Activated T-cell treated with anti-CD3 and anti-CD28 coated beads, Interleukin-2, amount 50 U/mL, for 72 hours (primary cell): ENCODE results near the gene ANKRD55. TPM values are rescaled to one million over a fixed set of nuclear protein-coding genes. Genes with fewer than 3 reads are reported as not detected.
"Not testable (repeated sequence)": the region's sequence is repeated elsewhere in the genome, so short reads cannot be mapped to it uniquely, and the experiment has no call there.

Source experiments
- ATAC-seq, 2 donors: fragments of 150-1000 bp; cut with Tn5 transposase; replicated peaks in 1 of 2; 2 replicates each; pipeline ENCODE4 v1.10.0; 2021; ENCODE audit warnings: moderate library complexity in 2 of 2, mild to moderate bottlenecking in 1 of 2
- DNase-seq, 2 donors: peaks; one replicate each; pipeline ENCODE4 v3.0.0; 2021 to 2022; ENCODE audit warnings: mixed read lengths in 1 of 2
- H3K27ac Mint-ChIP-seq: one replicate; pipeline ENCODE4 v1.8.0; 2022; ENCODE audit warnings: mild to moderate bottlenecking, moderate library complexity, mixed read lengths
- H3K27me3 Mint-ChIP-seq: one replicate; pipeline ENCODE4 v1.8.0; 2022; ENCODE audit warnings: low read depth, mixed read lengths
- H3K36me3 Mint-ChIP-seq, 2 donors: one replicate each; pipeline ENCODE4 v1.8.0; 2022; ENCODE audit warnings: mixed read lengths in 2 of 2, mild to moderate bottlenecking in 1 of 2; ENCODE audit not compliant: insufficient read depth in 2 of 2
- H3K4me1 Mint-ChIP-seq: one replicate; pipeline ENCODE4 v1.8.0; 2022; ENCODE audit warnings: low read depth, mixed read lengths
- H3K4me3 Mint-ChIP-seq, 2 donors: one replicate each; pipeline ENCODE4 v1.8.0; 2022; ENCODE audit warnings: mild to moderate bottlenecking in 2 of 2, mixed read lengths in 2 of 2, moderate library complexity in 2 of 2
- H3K9me3 Mint-ChIP-seq, 2 donors: one replicate each; pipeline ENCODE4 v1.8.0; 2022; ENCODE audit warnings: mixed read lengths in 2 of 2
- total RNA-seq, 2 donors: library from RNA; stranded (reverse); gene quantifications; one replicate each; pipeline ENCODE4 v1.2.3, GENCODE V29; 2022

Gene ANKRD55
- total RNA-seq, 2 donors from 2014 or later = 0.74 to 3.4 TPM

- H3K27ac Mint-ChIP-seq, H3K36me3 Mint-ChIP-seq, H3K4me1 Mint-ChIP-seq, DNase-seq, H3K4me3 Mint-ChIP-seq, H3K27me3 Mint-ChIP-seq, ATAC-seq: not testable (repeated sequence)
- peaks cover 13% of the 10 kb centered on the region in 2 donors for H3K9me3 Mint-ChIP-seq
Observed at GRCh38 chr5:56213886-56214535, 19.1 kb downstream of the ANKRD55 start.

DNA sequence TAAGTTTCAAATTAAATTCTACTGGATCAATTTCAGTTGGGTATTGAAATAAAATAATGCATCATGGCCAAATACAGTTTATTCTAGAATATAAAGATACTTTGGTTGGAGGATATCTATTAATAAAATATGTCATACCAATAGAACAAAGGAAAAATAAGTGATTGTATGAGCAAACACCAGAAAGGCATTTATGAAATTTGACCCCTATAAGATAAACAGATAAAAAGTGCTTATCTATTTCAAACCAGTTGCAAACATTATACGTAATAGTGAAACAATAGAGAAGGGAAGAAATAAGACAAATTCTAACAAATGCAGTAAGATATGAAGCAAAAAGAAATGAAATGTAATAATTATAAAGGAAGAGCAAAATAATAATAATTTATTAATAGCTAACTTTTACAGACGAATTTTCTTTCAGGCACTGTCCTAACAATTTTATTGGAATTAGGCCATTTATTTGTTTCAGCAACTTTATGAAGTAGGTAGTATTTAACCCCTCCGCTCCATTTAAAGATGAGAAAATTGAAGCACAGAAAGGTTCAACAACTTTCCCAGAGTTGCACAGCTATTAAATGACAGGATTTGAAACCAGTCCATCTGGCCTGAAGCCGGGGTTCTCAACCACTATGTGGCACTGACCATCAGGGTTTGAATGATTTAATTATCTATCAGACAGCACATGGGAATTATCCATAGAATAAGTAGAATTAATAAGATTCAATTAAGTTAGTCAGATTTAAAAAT is 20.8 kb downstream of the ANKRD55 start:
- H3K9me3 Mint-ChIP-seq = peaks cover 13% of the 10 kb centered on the region in 2 donors
- H3K27me3 Mint-ChIP-seq = no peaks in the 10 kb centered on the region
- ATAC-seq (no peak), DNase-seq (no peak)
- H3K27ac Mint-ChIP-seq = no peak overlapping the region
- H3K36me3 Mint-ChIP-seq = peaks cover 9% of the 10 kb centered on the region in 2 donors
- peaks cover 4% of the 10 kb centered on the region for H3K4me1 Mint-ChIP-seq
- no peak overlapping the region for H3K4me3 Mint-ChIP-seq

GRCh38 chr5:56211298-56211865 is 21.7 kb downstream of the ANKRD55 start:
- Mint-ChIP-seq H3K27me3 (no peaks in the 10 kb centered on the region), H3K36me3 (peaks cover 7 to 9% of the 10 kb centered on the region in 2 donors), H3K9me3 (peaks cover 9 to 11% of the 10 kb centered on the region in 2 donors), H3K27ac (no peak overlapping the region), H3K4me3 (no peak overlapping the region), H3K4me1 (peaks cover 4% of the 10 kb centered on the region)
- ATAC-seq = no peak
- DNase-seq = no peak

DNA sequence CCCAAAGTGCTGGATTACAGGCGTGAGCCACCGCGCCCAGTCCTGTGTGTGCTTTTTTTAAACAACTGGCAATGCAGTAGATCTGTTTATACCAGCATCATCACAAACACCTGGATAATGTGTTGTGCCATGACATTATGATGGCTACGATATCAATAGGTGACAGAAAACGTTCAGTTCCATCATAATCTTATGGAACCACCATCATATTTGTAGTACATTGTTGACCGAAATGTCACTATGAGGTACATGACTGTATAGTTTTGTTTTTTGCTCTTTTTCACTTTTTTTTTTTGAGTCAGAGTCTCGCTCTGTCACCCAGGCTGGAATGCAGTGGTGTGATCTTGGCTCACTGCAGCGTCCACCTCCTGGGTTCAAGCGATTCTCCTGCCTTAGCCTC is 24.4 kb downstream of the ANKRD55 start:
- H3K4me3 Mint-ChIP-seq = no peak overlapping the region
- no peak for ATAC-seq

GRCh38 chr5:56207537-56207936 is 25.6 kb downstream of the ANKRD55 start:
- H3K36me3 Mint-ChIP-seq = peaks cover 1 to 5% of the 10 kb centered on the region in 2 donors
- DNase-seq (no peak), ATAC-seq (no peak)
- no peak overlapping the region for H3K27ac Mint-ChIP-seq
- H3K9me3 Mint-ChIP-seq = peaks cover 0 to 1% of the 10 kb centered on the region in 2 donors
- no peak overlapping the region for H3K4me3 Mint-ChIP-seq
- no peaks in the 10 kb centered on the region for H3K27me3 Mint-ChIP-seq
- H3K4me1 Mint-ChIP-seq = peaks cover 4% of the 10 kb centered on the region

More for the DNA sequence above, 24.4 kb downstream of the ANKRD55 start:
- Mint-ChIP-seq H3K27me3 (no peaks in the 10 kb centered on the region), H3K27ac (no peak overlapping the region), H3K9me3 (peaks cover 3 to 5% of the 10 kb centered on the region in 2 donors), H3K4me1 (no peaks in the 10 kb centered on the region), H3K36me3 (peaks cover 3 to 11% of the 10 kb centered on the region in 2 donors)
- DNase-seq = no peak

DNA sequence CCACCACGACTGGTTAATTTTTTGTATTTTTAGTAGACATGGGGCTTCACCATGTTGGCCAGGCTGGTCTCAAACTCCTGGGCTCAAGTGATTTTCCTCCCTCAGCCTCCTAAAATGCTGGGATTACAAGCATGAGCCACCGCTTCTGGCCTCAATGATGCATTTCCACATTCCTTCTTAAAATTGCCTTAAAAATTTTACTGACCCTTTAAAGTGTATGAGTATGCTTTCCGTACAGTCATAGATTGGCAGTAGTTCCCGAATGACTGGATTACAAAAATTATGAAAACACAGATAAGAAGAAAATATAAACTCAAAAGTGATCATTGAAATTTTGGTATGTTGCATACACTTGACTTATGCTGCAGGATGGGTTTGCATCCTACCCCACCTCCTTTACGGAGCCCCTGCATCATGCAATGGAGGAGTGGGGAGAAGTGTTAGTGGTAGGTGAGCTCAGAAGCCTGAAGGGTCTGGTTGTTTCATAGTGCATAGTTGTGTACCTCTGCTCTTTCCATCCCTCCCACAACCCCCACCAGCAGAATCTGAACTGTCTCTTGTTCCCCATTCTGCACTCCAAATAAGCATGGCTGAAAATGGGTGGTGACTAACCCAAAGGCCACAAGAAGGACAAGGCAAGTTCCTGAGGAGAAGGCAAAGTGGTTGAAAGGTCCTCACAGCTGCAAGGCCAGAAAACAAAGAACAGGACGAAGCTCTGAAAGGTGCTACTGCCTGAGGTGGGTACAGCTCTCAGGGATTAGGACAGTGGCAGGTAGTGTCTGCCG is 26.8 kb downstream of the ANKRD55 start:
- H3K4me3 Mint-ChIP-seq = no peak overlapping the region
- no peak for DNase-seq
- peaks cover 1 to 5% of the 10 kb centered on the region in 2 donors for H3K36me3 Mint-ChIP-seq
- H3K9me3 Mint-ChIP-seq = no peaks in the 10 kb centered on the region
- no peaks in the 10 kb centered on the region for H3K27me3 Mint-ChIP-seq
- peaks cover 16% of the 10 kb centered on the region for H3K4me1 Mint-ChIP-seq
- no peak overlapping the region for H3K27ac Mint-ChIP-seq
- no peak for ATAC-seq

GRCh38 chr5:56203936-56204335 is 29.2 kb downstream of the ANKRD55 start:
- peaks cover 25% of the 10 kb centered on the region for H3K4me1 Mint-ChIP-seq
- H3K27me3 Mint-ChIP-seq, H3K27ac Mint-ChIP-seq, DNase-seq, H3K9me3 Mint-ChIP-seq, H3K36me3 Mint-ChIP-seq, H3K4me3 Mint-ChIP-seq, ATAC-seq: not testable (repeated sequence)

- Mint-ChIP-seq H3K27ac (no peak overlapping the region), H3K27me3 (no peaks in the 10 kb centered on the region), H3K9me3 (no peaks in the 10 kb centered on the region), H3K4me3 (no peak overlapping the region), H3K4me1 (peaks cover 25% of the 10 kb centered on the region), H3K36me3 (peaks cover 1 to 5% of the 10 kb centered on the region in 2 donors)
- DNase-seq (no peak), ATAC-seq (no peak)
Observed at GRCh38 chr5:56202483-56202882, 30.6 kb downstream of the ANKRD55 start.

DNA sequence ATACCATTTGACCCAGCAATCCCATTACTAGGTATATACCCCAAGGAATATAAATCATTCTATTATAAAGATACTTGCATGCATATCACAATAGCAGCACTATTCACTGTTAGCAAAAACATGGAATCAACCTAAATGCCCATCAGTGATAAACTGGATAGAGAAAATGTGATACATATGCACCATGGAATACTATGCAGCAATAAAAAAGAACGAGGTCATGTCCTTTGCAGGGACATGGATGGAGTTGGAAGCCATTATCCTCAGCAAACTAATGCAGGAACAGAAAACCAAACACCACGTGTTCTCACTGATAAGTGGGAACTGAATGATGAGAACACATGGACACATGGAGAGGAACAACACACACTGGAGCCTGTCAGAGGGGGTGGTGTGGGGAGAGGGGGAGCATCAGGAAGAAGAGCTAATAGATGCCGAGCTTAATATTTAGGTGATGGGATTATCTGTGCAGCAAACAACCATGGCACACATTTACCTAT is 31.3 kb downstream of the ANKRD55 start:
- H3K4me1 Mint-ChIP-seq = peaks cover 25% of the 10 kb centered on the region
- ATAC-seq = not testable (repeated sequence)

DNA sequence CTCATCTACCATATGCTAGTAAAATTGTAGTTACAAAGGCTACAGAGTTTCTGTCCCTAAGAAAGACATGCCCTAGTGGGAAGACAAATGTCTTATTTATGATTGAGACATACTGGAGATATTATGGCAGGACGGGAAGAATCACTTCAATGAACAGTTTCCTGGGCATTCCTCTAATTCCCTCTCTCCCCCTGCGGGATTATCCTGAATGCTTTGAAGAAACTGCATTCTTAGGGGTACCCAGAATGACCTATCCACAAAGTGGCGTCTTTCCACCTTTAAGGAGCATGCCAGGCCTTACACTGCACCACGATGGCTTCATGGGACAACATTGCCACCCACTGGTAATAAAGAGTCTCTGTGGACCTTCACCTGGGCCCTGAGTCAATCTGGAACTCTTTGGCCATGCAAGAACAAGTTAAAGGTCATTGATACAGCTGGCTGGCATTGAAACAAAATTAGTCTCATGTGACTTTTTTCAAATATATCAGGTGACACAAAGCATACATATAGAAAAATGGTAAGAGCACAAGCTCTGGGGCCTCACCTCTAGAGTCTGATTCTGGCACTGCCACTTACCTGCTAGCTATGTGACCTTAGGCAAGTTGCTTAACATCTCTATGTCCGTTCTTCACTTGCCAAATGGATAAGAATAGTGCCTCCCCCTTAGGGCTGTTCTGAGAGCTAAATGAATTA is 32.0 kb downstream of the ANKRD55 start:
- H3K27ac Mint-ChIP-seq = no peak overlapping the region
- peak; percentile 99 for ATAC-seq

More for the DNA sequence above, 31.3 kb downstream of the ANKRD55 start:
- not testable (repeated sequence) for H3K36me3 Mint-ChIP-seq, H3K9me3 Mint-ChIP-seq, H3K4me3 Mint-ChIP-seq, DNase-seq, H3K27me3 Mint-ChIP-seq, H3K27ac Mint-ChIP-seq

GRCh38 chr5:56195016-56195415 is 38.1 kb downstream of the ANKRD55 start:
- Mint-ChIP-seq H3K4me1 (peaks cover 14% of the 10 kb centered on the region), H3K36me3 (peaks cover 0 to 6% of the 10 kb centered on the region in 2 donors), H3K27ac (no peak overlapping the region), H3K4me3 (no peak overlapping the region), H3K27me3 (no peaks in the 10 kb centered on the region), H3K9me3 (peaks cover 0 to 2% of the 10 kb centered on the region in 2 donors)
- no peak for DNase-seq
- ATAC-seq = no peak

More for the DNA sequence above, 32.0 kb downstream of the ANKRD55 start:
- Mint-ChIP-seq H3K4me3 (no peak overlapping the region), H3K36me3 (peaks cover 1 to 5% of the 10 kb centered on the region in 2 donors), H3K4me1 (peaks cover 25% of the 10 kb centered on the region), H3K9me3 (no peaks in the 10 kb centered on the region), H3K27me3 (no peaks in the 10 kb centered on the region)
- DNase-seq = peak; percentile 61 to 63

- Mint-ChIP-seq H3K4me1 (peaks cover 14% of the 10 kb centered on the region), H3K9me3 (peaks cover 0 to 2% of the 10 kb centered on the region in 2 donors), H3K27me3 (no peaks in the 10 kb centered on the region), H3K36me3 (peaks cover 0 to 6% of the 10 kb centered on the region in 2 donors), H3K27ac (no peak overlapping the region), H3K4me3 (no peak overlapping the region)
- no peak for DNase-seq
- ATAC-seq = no peak
Observed at GRCh38 chr5:56192246-56192645, 40.9 kb downstream of the ANKRD55 start.
